HepG2 (cell line): ENCODE data around the gene NKX1-1. TPM values are rescaled to one million over a fixed set of nuclear protein-coding genes. Genes with fewer than 3 reads are reported as not detected.

ENCODE experiments used
- ATF3 ChIP-seq: sonication (generic); formaldehyde crosslinking; IDR thresholded peaks from 2 replicates; pipeline ENCODE4 v1.4.0; 2020; ENCODE audit warnings: missing genetic modification reagents
- ATM ChIP-seq: fragments of 450-650 bp; IDR thresholded peaks from 2 replicates; pipeline ENCODE4 v1.7.1; 2017; ENCODE audit warnings: mild to moderate bottlenecking, borderline replicate concordance
- SKI ChIP-seq: fragments of 450-650 bp; IDR thresholded peaks from one replicate; pipeline ENCODE4 v1.6.1; 2018; ENCODE audit warnings: mild to moderate bottlenecking; ENCODE audit not compliant: partially characterized antibody
- ZNF263 ChIP-seq: sonication (generic); formaldehyde crosslinking; IDR thresholded peaks from 2 replicates; pipeline ENCODE4 v1.4.0; 2020; ENCODE audit warnings: missing genetic modification reagents
- ZNF737 ChIP-seq: sonication (generic); formaldehyde crosslinking; IDR thresholded peaks from 2 replicates; pipeline ENCODE4 v1.5.0; 2020; ENCODE audit warnings: missing genetic modification reagents, mild to moderate bottlenecking, borderline replicate concordance
- polyA plus RNA-seq, 8 experiments: library from polyadenylated mRNA; depleted of rRNA in 3 of 8; stranded (reverse) in 7 of 8; unstranded in 1 of 8; fragments of >200 nt; fragmentation: Illumina TruSeq in 4 of 8; extraction: Trizol in 4 of 8; gene quantifications; 2 replicates each; pipeline versions ENCODE4 v1.2.1 to v1.2.3, GENCODE V29; 2011 to 2016; ENCODE audit warnings: low read depth in 4 of 8, missing spikeins in 1 of 8, mixed read lengths in 1 of 8; ENCODE audit not compliant: insufficient read depth in 1 of 8
- total RNA-seq, 5 experiments: library from RNA; depleted of rRNA; stranded (reverse); fragments of >200 nt; fragmentation: Illumina TruSeq; extraction: Trizol; gene quantifications; 2 replicates each; pipeline ENCODE4 v1.2.3, GENCODE V29; 2016; ENCODE audit warnings: low read depth in 1 of 5
- TF ChIP-seq, protein P1 (sequence below): IDR thresholded peaks from 2 replicates; pipeline ENCODE4 v1.6.1; 2016
- TF ChIP-seq, protein P2 (sequence below): IDR thresholded peaks from 2 replicates; pipeline ENCODE4 v1.4.0; 2020; ENCODE audit warnings: mild to moderate bottlenecking, missing genetic modification reagents
- TF ChIP-seq, protein P3 (sequence below): sonication (generic); formaldehyde crosslinking; IDR thresholded peaks from one replicate; pipeline ENCODE4 v1.5.1; 2020; ENCODE audit warnings: mild to moderate bottlenecking, missing genetic modification reagents; ENCODE audit errors: not compliant biosample characterization

The NKX1-1 gene
- total and polyA plus RNA-seq, 2 of the 13 experiments (the other 11 are each of a cell fraction or from before 2014, with no cell fraction given) = not detected

- TF ChIP-seq ATM = no peak
- TF ChIP-seq, protein P1, sequence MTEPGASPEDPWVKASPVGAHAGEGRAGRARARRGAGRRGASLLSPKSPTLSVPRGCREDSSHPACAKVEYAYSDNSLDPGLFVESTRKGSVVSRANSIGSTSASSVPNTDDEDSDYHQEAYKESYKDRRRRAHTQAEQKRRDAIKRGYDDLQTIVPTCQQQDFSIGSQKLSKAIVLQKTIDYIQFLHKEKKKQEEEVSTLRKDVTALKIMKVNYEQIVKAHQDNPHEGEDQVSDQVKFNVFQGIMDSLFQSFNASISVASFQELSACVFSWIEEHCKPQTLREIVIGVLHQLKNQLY = no peak
- TF ChIP-seq, protein P2, sequence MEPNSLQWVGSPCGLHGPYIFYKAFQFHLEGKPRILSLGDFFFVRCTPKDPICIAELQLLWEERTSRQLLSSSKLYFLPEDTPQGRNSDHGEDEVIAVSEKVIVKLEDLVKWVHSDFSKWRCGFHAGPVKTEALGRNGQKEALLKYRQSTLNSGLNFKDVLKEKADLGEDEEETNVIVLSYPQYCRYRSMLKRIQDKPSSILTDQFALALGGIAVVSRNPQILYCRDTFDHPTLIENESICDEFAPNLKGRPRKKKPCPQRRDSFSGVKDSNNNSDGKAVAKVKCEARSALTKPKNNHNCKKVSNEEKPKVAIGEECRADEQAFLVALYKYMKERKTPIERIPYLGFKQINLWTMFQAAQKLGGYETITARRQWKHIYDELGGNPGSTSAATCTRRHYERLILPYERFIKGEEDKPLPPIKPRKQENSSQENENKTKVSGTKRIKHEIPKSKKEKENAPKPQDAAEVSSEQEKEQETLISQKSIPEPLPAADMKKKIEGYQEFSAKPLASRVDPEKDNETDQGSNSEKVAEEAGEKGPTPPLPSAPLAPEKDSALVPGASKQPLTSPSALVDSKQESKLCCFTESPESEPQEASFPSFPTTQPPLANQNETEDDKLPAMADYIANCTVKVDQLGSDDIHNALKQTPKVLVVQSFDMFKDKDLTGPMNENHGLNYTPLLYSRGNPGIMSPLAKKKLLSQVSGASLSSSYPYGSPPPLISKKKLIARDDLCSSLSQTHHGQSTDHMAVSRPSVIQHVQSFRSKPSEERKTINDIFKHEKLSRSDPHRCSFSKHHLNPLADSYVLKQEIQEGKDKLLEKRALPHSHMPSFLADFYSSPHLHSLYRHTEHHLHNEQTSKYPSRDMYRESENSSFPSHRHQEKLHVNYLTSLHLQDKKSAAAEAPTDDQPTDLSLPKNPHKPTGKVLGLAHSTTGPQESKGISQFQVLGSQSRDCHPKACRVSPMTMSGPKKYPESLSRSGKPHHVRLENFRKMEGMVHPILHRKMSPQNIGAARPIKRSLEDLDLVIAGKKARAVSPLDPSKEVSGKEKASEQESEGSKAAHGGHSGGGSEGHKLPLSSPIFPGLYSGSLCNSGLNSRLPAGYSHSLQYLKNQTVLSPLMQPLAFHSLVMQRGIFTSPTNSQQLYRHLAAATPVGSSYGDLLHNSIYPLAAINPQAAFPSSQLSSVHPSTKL = peak; percentile 16; the same call in 1 of the 2 replicates
- TF ChIP-seq ZNF737 = no peak
- no peak for TF ChIP-seq SKI
- TF ChIP-seq ZNF263 (CRISPR knock-in tag) = peak; percentile 53; the same call in 1 of the 2 replicates
- TF ChIP-seq, protein P3, sequence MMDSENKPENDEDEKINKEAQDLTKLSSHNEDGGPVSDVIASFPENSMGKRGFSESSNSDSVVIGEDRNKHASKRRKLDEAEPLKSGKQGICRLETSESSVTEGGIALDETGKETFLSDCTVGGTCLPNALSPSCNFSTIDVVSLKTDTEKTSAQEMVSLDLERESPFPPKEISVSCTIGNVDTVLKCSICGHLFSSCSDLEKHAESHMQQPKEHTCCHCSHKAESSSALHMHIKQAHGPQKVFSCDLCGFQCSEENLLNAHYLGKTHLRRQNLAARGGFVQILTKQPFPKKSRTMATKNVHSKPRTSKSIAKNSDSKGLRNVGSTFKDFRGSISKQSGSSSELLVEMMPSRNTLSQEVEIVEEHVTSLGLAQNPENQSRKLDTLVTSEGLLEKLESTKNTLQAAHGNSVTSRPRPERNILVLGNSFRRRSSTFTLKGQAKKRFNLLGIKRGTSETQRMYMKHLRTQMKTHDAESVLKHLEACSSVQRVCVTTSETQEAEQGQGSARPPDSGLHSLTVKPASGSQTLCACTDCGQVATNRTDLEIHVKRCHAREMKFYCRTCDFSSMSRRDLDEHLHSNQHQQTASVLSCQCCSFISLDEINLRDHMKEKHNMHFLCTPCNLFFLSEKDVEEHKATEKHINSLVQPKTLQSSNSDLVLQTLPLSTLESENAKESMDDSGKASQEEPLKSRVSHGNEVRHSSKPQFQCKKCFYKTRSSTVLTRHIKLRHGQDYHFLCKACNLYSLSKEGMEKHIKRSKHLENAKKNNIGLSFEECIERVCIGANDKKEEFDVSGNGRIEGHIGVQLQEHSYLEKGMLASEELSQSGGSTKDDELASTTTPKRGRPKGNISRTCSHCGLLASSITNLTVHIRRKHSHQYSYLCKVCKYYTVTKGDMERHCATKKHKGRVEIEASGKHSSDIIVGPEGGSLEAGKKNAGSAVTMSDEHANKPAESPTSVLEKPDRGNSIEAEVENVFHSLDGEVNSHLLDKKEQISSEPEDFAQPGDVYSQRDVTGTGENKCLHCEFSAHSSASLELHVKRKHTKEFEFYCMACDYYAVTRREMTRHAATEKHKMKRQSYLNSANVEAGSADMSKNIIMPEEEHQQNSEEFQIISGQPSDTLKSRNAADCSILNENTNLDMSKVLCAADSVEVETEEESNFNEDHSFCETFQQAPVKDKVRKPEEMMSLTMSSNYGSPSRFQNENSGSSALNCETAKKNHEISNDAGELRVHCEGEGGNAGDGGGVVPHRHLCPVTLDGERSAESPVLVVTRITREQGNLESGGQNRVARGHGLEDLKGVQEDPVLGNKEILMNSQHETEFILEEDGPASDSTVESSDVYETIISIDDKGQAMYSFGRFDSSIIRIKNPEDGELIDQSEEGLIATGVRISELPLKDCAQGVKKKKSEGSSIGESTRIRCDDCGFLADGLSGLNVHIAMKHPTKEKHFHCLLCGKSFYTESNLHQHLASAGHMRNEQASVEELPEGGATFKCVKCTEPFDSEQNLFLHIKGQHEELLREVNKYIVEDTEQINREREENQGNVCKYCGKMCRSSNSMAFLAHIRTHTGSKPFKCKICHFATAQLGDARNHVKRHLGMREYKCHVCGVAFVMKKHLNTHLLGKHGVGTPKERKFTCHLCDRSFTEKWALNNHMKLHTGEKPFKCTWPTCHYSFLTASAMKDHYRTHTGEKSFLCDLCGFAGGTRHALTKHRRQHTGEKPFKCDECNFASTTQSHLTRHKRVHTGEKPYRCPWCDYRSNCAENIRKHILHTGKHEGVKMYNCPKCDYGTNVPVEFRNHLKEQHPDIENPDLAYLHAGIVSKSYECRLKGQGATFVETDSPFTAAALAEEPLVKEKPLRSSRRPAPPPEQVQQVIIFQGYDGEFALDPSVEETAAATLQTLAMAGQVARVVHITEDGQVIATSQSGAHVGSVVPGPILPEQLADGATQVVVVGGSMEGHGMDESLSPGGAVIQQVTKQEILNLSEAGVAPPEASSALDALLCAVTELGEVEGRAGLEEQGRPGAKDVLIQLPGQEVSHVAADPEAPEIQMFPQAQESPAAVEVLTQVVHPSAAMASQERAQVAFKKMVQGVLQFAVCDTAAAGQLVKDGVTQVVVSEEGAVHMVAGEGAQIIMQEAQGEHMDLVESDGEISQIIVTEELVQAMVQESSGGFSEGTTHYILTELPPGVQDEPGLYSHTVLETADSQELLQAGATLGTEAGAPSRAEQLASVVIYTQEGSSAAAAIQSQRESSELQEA (CRISPR knock-in tag) = no peak
- TF ChIP-seq ATF3 (CRISPR knock-in tag) = no peak
Measured at GRCh38 chr4:1360423-1361283, 45.6 kb downstream of the NKX1-1 start (continued).
